HCT116 (cell line): ENCODE measurements around the gene LSMEM2. TPM values are rescaled to one million over a fixed set of nuclear protein-coding genes. Genes with fewer than 3 reads are reported as not detected.
A peak's percentile ranks its signal among the peaks of the same experiment; 100 is the strongest.

Source experiments
- ATAC-seq: fragments of 200-7000 bp; cut with Tn5 transposase; 2 replicates; pipeline ENCODE4 v1.9.1; 2020; ENCODE audit warnings: mild to moderate bottlenecking, moderate library complexity
- BruUV-seq: library from RNA; stranded (reverse); fragments of 400-500 nt; replicated peaks from 2 replicates; lab custom pipeline; 2021; lab: Mats Ljungman, UMichigan
- CTCF ChIA-PET: fragments of 300-600 bp; sonication (Branson Sonifier 250); formaldehyde crosslinking; loops from one replicate; lab custom pipeline; 2021; ENCODE audit warnings: antibody characterized with exemption; lab: Charles Lee
- POLR2A ChIA-PET: fragments of 300-600, 350-600 bp; sonication (Branson Sonifier 250); formaldehyde crosslinking; loops from one replicate; lab custom pipeline; 2021; ENCODE audit warnings: antibody characterized with exemption; lab: Charles Lee
- RAD21 ChIA-PET, 2 experiments: fragments of 300-600 bp; sonication (Branson Sonifier 250); formaldehyde crosslinking; loops; one replicate each; lab custom pipeline; 2023; ENCODE audit warnings: low total read pairs in 2 of 2; ENCODE audit not compliant: uncharacterized antibody in 2 of 2, unreplicated experiment in 2 of 2, low non-redundant PET in 1 of 2; lab: Charles Lee
- DNase-seq: peaks from one replicate; pipeline ENCODE4 v3.0.0-alpha.2; 2010; ENCODE audit warnings: low read depth, low spot score
- H2AFZ ChIP-seq: fragments of 200-600 bp; shearing (Covaris generic), sonication (generic); 2 replicates; pipeline ENCODE4 v1.6.1; 2017; ENCODE audit warnings: low read depth, mixed run types, mixed read lengths, antibody characterized with exemption, low read length; ENCODE audit not compliant: poor library complexity, severe bottlenecking
- H3K27ac ChIP-seq: 2 replicates; pipeline ENCODE4 v1.5.1; 2012; ENCODE audit warnings: low read depth, low read length
- H3K27me3 ChIP-seq: fragments of 200-600 bp; sonication (generic); 2 replicates; pipeline ENCODE4 v1.6.1; 2016; ENCODE audit warnings: mixed run types, low read length, mixed read lengths; ENCODE audit not compliant: insufficient read depth
- H3K36me3 ChIP-seq, 2 experiments: fragments of 200-500 bp in 1 of 2; fragments of 200-600 bp in 1 of 2; sonication (Bioruptor generic) in 1 of 2; sonication (generic) in 1 of 2; 2 replicates each; pipeline versions ENCODE4 v1.5.1 to v1.6.1; 2014 to 2016; ENCODE audit warnings: low read length in 2 of 2, inconsistent platforms in 1 of 2, mixed read lengths in 1 of 2, mixed run types in 1 of 2; ENCODE audit not compliant: insufficient read depth in 2 of 2, control insufficient read depth in 1 of 2
- H3K4me1 ChIP-seq, 2 experiments: fragments of 200-600 bp in 1 of 2; sonication (generic) in 1 of 2; 2 replicates each; pipeline versions ENCODE4 v1.5.1 to v1.6.1; 2012 to 2017; ENCODE audit warnings: low read length in 2 of 2, inconsistent platforms in 1 of 2, mild to moderate bottlenecking in 1 of 2, mixed read lengths in 1 of 2, mixed run types in 1 of 2, moderate library complexity in 1 of 2; ENCODE audit not compliant: insufficient read depth in 2 of 2, control insufficient read depth in 1 of 2
- H3K4me2 ChIP-seq: fragments of 200-600 bp; sonication (generic); 2 replicates; pipeline ENCODE4 v1.6.1; 2017; ENCODE audit warnings: mixed run types, low read length, mixed read lengths
- H3K4me3 ChIP-seq, 2 experiments: fragments of 200-600 bp in 1 of 2; sonication (generic) in 1 of 2; replicated peaks in 1 of 2; 2 replicates each; pipeline ENCODE4 v1.5.1; 2011 to 2016; ENCODE audit warnings: low read length in 2 of 2, control low read depth in 1 of 2, low read depth in 1 of 2, mild to moderate bottlenecking in 1 of 2, mixed read lengths in 1 of 2, mixed run types in 1 of 2
- H3K79me2 ChIP-seq: fragments of 200-600 bp; sonication (generic); 2 replicates; pipeline ENCODE4 v1.6.1; 2017; ENCODE audit warnings: mild to moderate bottlenecking, mixed run types, low read length, moderate library complexity, mixed read lengths; ENCODE audit not compliant: insufficient read depth
- H3K9ac ChIP-seq: fragments of 200-600 bp; sonication (generic); 2 replicates; pipeline ENCODE4 v1.6.1; 2016; ENCODE audit warnings: low read length, mixed read lengths
- H3K9me2 ChIP-seq: fragments of 200-600 bp; sonication (generic), shearing (Covaris generic); 2 replicates; pipeline ENCODE4 v1.6.1; 2017; ENCODE audit warnings: mixed run types, mild to moderate bottlenecking, moderate library complexity; ENCODE audit not compliant: insufficient read depth
- H3K9me3 ChIP-seq, 2 experiments: fragments of 200-500 bp in 1 of 2; fragments of 200-600 bp in 1 of 2; sonication (Bioruptor generic) in 1 of 2; sonication (generic) in 1 of 2; 2 replicates each; pipeline ENCODE4 v1.6.1; 2014 to 2017; ENCODE audit warnings: low read length in 2 of 2, mixed read lengths in 2 of 2, inconsistent platforms in 1 of 2, low read depth in 1 of 2, mild to moderate bottlenecking in 1 of 2, mixed run types in 1 of 2, moderate library complexity in 1 of 2; ENCODE audit not compliant: control insufficient read depth in 1 of 2, insufficient read depth in 1 of 2
- H4K20me1 ChIP-seq: fragments of 200-600 bp; sonication (generic), shearing (Covaris generic); 2 replicates; pipeline ENCODE4 v1.6.1; 2017; ENCODE audit warnings: mixed run types, mild to moderate bottlenecking, moderate library complexity; ENCODE audit not compliant: insufficient read depth
- ATF3 ChIP-seq: IDR thresholded peaks from 2 replicates; pipeline ENCODE4 v1.6.1; 2012
- CBX3 ChIP-seq: IDR thresholded peaks from 2 replicates; pipeline ENCODE4 v1.6.1; 2012; ENCODE audit warnings: low read depth
- CEBPB ChIP-seq: IDR thresholded peaks from 2 replicates; pipeline ENCODE4 v1.6.1; 2012; ENCODE audit warnings: low read depth
- CTCF ChIP-seq, 3 experiments: fragments of 200-600 bp in 1 of 3; sonication (generic) in 1 of 3; IDR thresholded peaks in 2 of 3; conservative IDR thresholded peaks in 1 of 3; 2 replicates each; pipeline ENCODE4 v1.5.1; 2012 to 2017; ENCODE audit warnings: low read depth in 2 of 3, low read length in 2 of 3, antibody characterized with exemption in 1 of 3, borderline replicate concordance in 1 of 3, control low read depth in 1 of 3, mild to moderate bottlenecking in 1 of 3, mixed read lengths in 1 of 3, mixed run types in 1 of 3, moderate library complexity in 1 of 3; ENCODE audit not compliant: insufficient read depth in 1 of 3
- EZH2 ChIP-seq: fragments of 200-600 bp; sonication (generic); IDR thresholded peaks from 2 replicates; pipeline ENCODE4 v1.6.1; 2017; ENCODE audit warnings: antibody characterized with exemption, mixed run types
- EZH2phosphoT487 ChIP-seq: fragments of 200-600 bp; IDR thresholded peaks from 2 replicates; pipeline ENCODE4 v1.6.1; 2018; ENCODE audit warnings: antibody characterized with exemption, borderline replicate concordance
- FOSL1 ChIP-seq: IDR thresholded peaks from 2 replicates; pipeline ENCODE4 v1.6.1; 2012; ENCODE audit warnings: low read depth
- JUND ChIP-seq: IDR thresholded peaks from 2 replicates; pipeline ENCODE4 v1.6.1; 2012
- POLR2A ChIP-seq: IDR thresholded peaks from 2 replicates; pipeline ENCODE4 v1.7.0; 2011; ENCODE audit warnings: borderline replicate concordance; ENCODE audit not compliant: insufficient read depth, insufficient read length; ENCODE audit errors: extremely low read depth
- RAD21 ChIP-seq: IDR thresholded peaks from 2 replicates; pipeline ENCODE4 v1.6.1; 2012; ENCODE audit warnings: low read depth, mild to moderate bottlenecking
- SP1 ChIP-seq: IDR thresholded peaks from 2 replicates; pipeline ENCODE4 v1.6.1; 2012; ENCODE audit warnings: low read depth
- ZFX ChIP-seq: fragments of 450-650 bp; IDR thresholded peaks from 2 replicates; pipeline ENCODE4 v1.6.1; 2017
- ZNF274 ChIP-seq: fragments of 200-500 bp; sonication (Bioruptor generic); IDR thresholded peaks from 2 replicates; pipeline ENCODE4 v1.6.1; 2014; ENCODE audit warnings: mild to moderate bottlenecking, low read depth, low read length, inconsistent platforms
- intact Hi-C: fragments of 100-400 bp; cut with micrococcal nuclease; formaldehyde crosslinking; loops from 2 replicates; pipeline ENCODE4 v1.10.0; 2022
- total RNA-seq: library from RNA; stranded (reverse); gene quantifications from one replicate; pipeline ENCODE4 v1.2.1, GENCODE V29; 2021; ENCODE audit not compliant: unreplicated experiment

The LSMEM2 gene
- total RNA-seq, 1 experiment from 2014 or later: not detected

GRCh38 chr3:50242851-50243542 is 35.9 kb upstream of the LSMEM2 start:
- Histone ChIP-seq H3K79me2 (peaks cover 95% of the 10 kb centered on the region), H3K27me3 (no peaks in the 10 kb centered on the region), H2AFZ (no peak overlapping the region), H3K4me1 (peaks cover 39 to 58% of the 10 kb centered on the region in 2 experiments), H4K20me1 (0 out of 2 replicates have a peak, but pooled peaks cover 4% of the 10 kb centered on the region), H3K4me3 (no peak overlapping the region), H3K9me3 (no peaks in the 10 kb centered on the region), H3K9ac (no peak overlapping the region), H3K9me2 (no peaks in the 10 kb centered on the region), H3K27ac (peak overlapping the region; percentile 19; the same call in 1 of the 2 replicates), H3K36me3 (peaks cover 0 to 5% of the 10 kb centered on the region in 2 experiments; a peak in 1 of 4 replicates), H3K4me2 (no peak overlapping the region)
- ATAC-seq (no peak), DNase-seq (no peak)
- ChIA-PET POLR2A (interaction anchor here (0.6 to 0.9 kb wide), 3 partner anchors 8 to 22 kb away, joined by 3 to 4 read pairs (median 3); no protein-coding TSS in a partner anchor), RAD21 (no interaction called here), CTCF (interaction anchor here (0.8 to 1.4 kb wide), 3 partner anchors 16 to 48 kb away, joined by 3 to 8 read pairs (median 3); no protein-coding TSS in a partner anchor)
- intact Hi-C loops: no loop called here
- TF ChIP-seq JUND (no peak), POLR2A (no peak), EZH2phosphoT487 (no peak), ZNF274 (no peak), RAD21 (no peak), ZFX (no peak), ATF3 (no peak), CBX3 (no peak), EZH2 (no peak), FOSL1 (no peak), CTCF (IDR thresholded peaks at IDR 0.05 in 2 of 3, conservative IDR thresholded peaks at IDR 0.05 in 1 of 3; ENCODE audit: borderline replicate concordance in 1 of 3, insufficient read depth in 1 of 3, low read depth in 2 of 3, low read length in 2 of 3) (no peak), SP1 (no peak), CEBPB (no peak)
- BruUV-seq: no TSS peak
